Peyer's patch (tissue), 4 donors: ENCODE results near the gene HMCES.

Experiments used
- CTCF ChIP-seq, 6 experiments: fragments of 450-650 bp in 4 of 6; fragments of 200-600 bp in 2 of 6; sonication (generic) in 1 of 6; IDR thresholded peaks; one replicate each; pipeline ENCODE4 v1.5.1; 2017 to 2019; ENCODE audit warnings: antibody characterized with exemption in 6 of 6, mild to moderate bottlenecking in 3 of 6, moderate library complexity in 1 of 6
- POLR2A ChIP-seq, 2 donors: fragments of 450-650 bp; IDR thresholded peaks; one replicate each; pipeline ENCODE4 v1.5.1; 2017; ENCODE audit warnings: antibody characterized with exemption in 2 of 2, mild to moderate bottlenecking in 2 of 2, moderate library complexity in 2 of 2

DNA sequence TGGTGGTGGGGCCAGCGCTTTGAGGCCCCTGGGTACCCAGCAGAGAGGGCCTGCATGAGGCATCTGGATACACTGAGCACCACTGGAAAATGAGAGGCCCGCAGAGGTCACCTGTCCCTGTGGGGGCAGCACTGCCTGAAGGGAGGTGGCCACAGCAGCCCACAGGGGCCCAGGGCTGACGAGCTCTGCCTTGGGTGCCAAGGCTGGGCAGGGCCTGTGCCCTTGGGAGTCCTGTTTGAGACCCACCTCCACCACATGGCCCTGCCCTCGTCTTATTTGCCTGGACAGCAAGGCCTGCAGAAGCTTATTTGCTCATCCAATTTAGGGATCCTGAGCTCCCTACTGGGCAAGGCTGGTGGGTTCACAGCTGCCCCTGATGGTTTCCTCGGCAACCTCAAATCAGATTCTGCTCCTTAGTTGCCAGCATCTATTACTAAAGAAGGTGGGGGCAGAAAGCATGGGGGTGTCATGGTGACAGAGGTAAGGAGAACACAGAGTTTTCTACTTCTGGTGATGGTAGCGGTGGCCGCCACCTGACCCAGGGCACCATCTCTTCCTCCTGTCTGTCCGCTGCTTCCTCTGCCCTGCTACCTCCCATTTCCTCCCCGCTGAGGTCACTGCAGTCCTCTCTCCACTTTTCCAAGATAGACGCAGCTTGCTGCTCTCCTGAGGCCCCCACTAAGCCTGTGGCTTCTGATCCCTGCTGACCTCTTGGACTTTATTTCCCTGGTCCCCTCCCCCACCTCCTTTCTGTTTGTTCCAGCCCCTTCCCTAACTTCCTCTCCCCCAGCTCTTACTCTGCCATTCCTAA lies 62.9 kb downstream of the HMCES start:
- no peak for TF ChIP-seq CTCF (IDR thresholded peaks at IDR 0.05)
- no peak for TF ChIP-seq POLR2A (IDR thresholded peaks at IDR 0.05)
